NCI-H748 treated with DMSO at 0.1 percent for 48 hours (cell line): ENCODE results near the gene RAD51B.

ENCODE experiments used
- DNase-seq: peaks from one replicate; lab custom pipeline; 2025; lab: John Stamatoyannopoulos, UW

Gene RAD51B

GRCh38 chr14:68670359-68670715 is 850.8 kb downstream of the RAD51B start:
- DNase-seq, result no peak

- DNase-seq, result no peak
Observed at GRCh38 chr14:68671909-68672308, 852.3 kb downstream of the RAD51B start.

- no peak for DNase-seq
Observed at GRCh38 chr14:68672609-68673285, 853.2 kb downstream of the RAD51B start.

- DNase-seq, result no peak
Observed at GRCh38 chr14:68673464-68673863, 853.9 kb downstream of the RAD51B start.

- no peak for DNase-seq
Observed at GRCh38 chr14:68674538-68675232, 855.1 kb downstream of the RAD51B start.

- no peak for DNase-seq
Observed at GRCh38 chr14:68675233-68675577, 855.6 kb downstream of the RAD51B start.

GRCh38 chr14:68676511-68676943 is 856.9 kb downstream of the RAD51B start:
- peak; percentile 7 for DNase-seq

- no peak for DNase-seq
Observed at GRCh38 chr14:68677476-68677875, 857.9 kb downstream of the RAD51B start.

GRCh38 chr14:68677901-68678300 is 858.3 kb downstream of the RAD51B start:
- no peak for DNase-seq

GRCh38 chr14:68678471-68678870 is 858.9 kb downstream of the RAD51B start:
- DNase-seq, result no peak

- DNase-seq, result no peak
Observed at GRCh38 chr14:68679301-68679700, 859.7 kb downstream of the RAD51B start.

GRCh38 chr14:68679746-68680467 is 860.3 kb downstream of the RAD51B start:
- no peak for DNase-seq

GRCh38 chr14:68680541-68681051 is 861.0 kb downstream of the RAD51B start:
- no peak for DNase-seq

GRCh38 chr14:68681256-68682011 is 861.9 kb downstream of the RAD51B start:
- no peak for DNase-seq

- DNase-seq, result no peak
Observed at GRCh38 chr14:68682166-68683103, 862.9 kb downstream of the RAD51B start.

- DNase-seq, result no peak
Observed at GRCh38 chr14:68683326-68683725, 863.7 kb downstream of the RAD51B start.

- no peak for DNase-seq
Observed at GRCh38 chr14:68684466-68685418, 865.2 kb downstream of the RAD51B start.

- DNase-seq, result no peak
Observed at GRCh38 chr14:68685419-68686204, 866.0 kb downstream of the RAD51B start.

- DNase-seq, result no peak
Observed at GRCh38 chr14:68686205-68686465, 866.6 kb downstream of the RAD51B start.
